Trophoblast cell (in vitro differentiated cells and primary cell): ENCODE data around the gene BSPRY.

Experiments
- DNase-seq, 2 donors: peaks; one replicate each; pipeline ENCODE4 v3.0.0-alpha.2; 2016
- H2AFZ ChIP-seq: 2 replicates; pipeline ENCODE4 v1.6.1; 2013; ENCODE audit warnings: low read length, moderate library complexity, mild to moderate bottlenecking; ENCODE audit not compliant: insufficient read depth, poor library complexity
- H2AK5ac ChIP-seq: 2 replicates; pipeline ENCODE4 v1.6.1; 2013; ENCODE audit warnings: mild to moderate bottlenecking, low read length
- H2BK120ac ChIP-seq: 2 replicates; pipeline ENCODE4 v1.6.1; 2013; ENCODE audit warnings: low read length, mild to moderate bottlenecking, moderate library complexity; ENCODE audit not compliant: insufficient read depth, poor library complexity
- H2BK12ac ChIP-seq: 2 replicates; pipeline ENCODE4 v1.6.1; 2013; ENCODE audit warnings: mild to moderate bottlenecking, low read length, moderate library complexity
- H2BK5ac ChIP-seq: 2 replicates; pipeline ENCODE4 v1.6.1; 2013; ENCODE audit warnings: low read length, low read depth, moderate library complexity, mild to moderate bottlenecking; ENCODE audit not compliant: poor library complexity
- H3K14ac ChIP-seq: 2 replicates; pipeline ENCODE4 v1.6.1; 2013; ENCODE audit warnings: mild to moderate bottlenecking, low read length
- H3K18ac ChIP-seq: 2 replicates; pipeline ENCODE4 v1.6.1; 2013; ENCODE audit warnings: mild to moderate bottlenecking, low read length
- H3K23ac ChIP-seq: 2 replicates; pipeline ENCODE4 v1.6.1; 2013; ENCODE audit warnings: low read length
- H3K27ac ChIP-seq: 2 replicates; pipeline ENCODE4 v1.5.1; 2013; ENCODE audit warnings: low read depth, mild to moderate bottlenecking, inconsistent platforms, low read length, moderate library complexity
- H3K27me3 ChIP-seq: 2 replicates; pipeline ENCODE4 v1.6.1; 2013; ENCODE audit warnings: inconsistent platforms, mild to moderate bottlenecking, low read length, moderate library complexity; ENCODE audit not compliant: insufficient read depth
- H3K36me3 ChIP-seq, 2 experiments: 1 replicate in 1 of 2; 2 replicates in 1 of 2; pipeline ENCODE4 v1.6.1; 2013; ENCODE audit warnings: low read length in 2 of 2, mild to moderate bottlenecking in 2 of 2, moderate library complexity in 1 of 2; ENCODE audit not compliant: insufficient read depth in 2 of 2, control insufficient read depth in 1 of 2
- H3K4ac ChIP-seq: 2 replicates; pipeline ENCODE4 v1.6.1; 2013; ENCODE audit warnings: low read depth, mild to moderate bottlenecking, low read length, moderate library complexity
- H3K4me1 ChIP-seq, 2 experiments: 1 replicate in 1 of 2; 2 replicates in 1 of 2; pipeline ENCODE4 v1.6.1; 2013; ENCODE audit warnings: low read length in 2 of 2, mild to moderate bottlenecking in 2 of 2, moderate library complexity in 1 of 2; ENCODE audit not compliant: insufficient read depth in 2 of 2, control insufficient read depth in 1 of 2
- H3K4me2 ChIP-seq: 2 replicates; pipeline ENCODE4 v1.6.1; 2013; ENCODE audit warnings: inconsistent platforms, mild to moderate bottlenecking, low read length, moderate library complexity
- H3K4me3 ChIP-seq: 2 replicates; pipeline ENCODE4 v1.5.1; 2013; ENCODE audit warnings: mild to moderate bottlenecking, low read depth, low read length, inconsistent platforms
- H3K79me1 ChIP-seq: one replicate; pipeline ENCODE4 v1.6.1; 2013; ENCODE audit warnings: low read length
- H3K79me2 ChIP-seq: 2 replicates; pipeline ENCODE4 v1.6.1; 2013; ENCODE audit warnings: low read length, mild to moderate bottlenecking; ENCODE audit not compliant: control insufficient read depth, insufficient read depth, poor library complexity
- H3K9ac ChIP-seq: 2 replicates; pipeline ENCODE4 v1.6.1; 2013; ENCODE audit warnings: mild to moderate bottlenecking, low read length
- H3K9me3 ChIP-seq: 2 replicates; pipeline ENCODE4 v1.6.1; 2013; ENCODE audit warnings: low read depth, mild to moderate bottlenecking, control low read depth, inconsistent platforms, low read length; ENCODE audit not compliant: insufficient read depth
- H4K12ac ChIP-seq: 2 replicates; pipeline ENCODE4 v1.6.1; 2013; ENCODE audit warnings: low read depth, mild to moderate bottlenecking, low read length, moderate library complexity
- H4K8ac ChIP-seq: 2 replicates; pipeline ENCODE4 v1.6.1; 2013; ENCODE audit warnings: low read depth, mild to moderate bottlenecking, low read length, moderate library complexity
- H4K91ac ChIP-seq: one replicate; pipeline ENCODE4 v1.6.1; 2013; ENCODE audit warnings: low read depth, mild to moderate bottlenecking, low read length, moderate library complexity
- WGBS: extraction: QIAGEN DNeasy Blood & Tissue Kit; methylation state at CpG from one replicate; pipeline ENCODE4 v1.1.7; 2013; ENCODE audit warnings: missing lambda C conversion rate; ENCODE audit not compliant: insufficient read length, insufficient coverage; ENCODE audit errors: extremely low coverage; 5-methylcytosine and 5-hydroxymethylcytosine counted together

Gene BSPRY

DNA sequence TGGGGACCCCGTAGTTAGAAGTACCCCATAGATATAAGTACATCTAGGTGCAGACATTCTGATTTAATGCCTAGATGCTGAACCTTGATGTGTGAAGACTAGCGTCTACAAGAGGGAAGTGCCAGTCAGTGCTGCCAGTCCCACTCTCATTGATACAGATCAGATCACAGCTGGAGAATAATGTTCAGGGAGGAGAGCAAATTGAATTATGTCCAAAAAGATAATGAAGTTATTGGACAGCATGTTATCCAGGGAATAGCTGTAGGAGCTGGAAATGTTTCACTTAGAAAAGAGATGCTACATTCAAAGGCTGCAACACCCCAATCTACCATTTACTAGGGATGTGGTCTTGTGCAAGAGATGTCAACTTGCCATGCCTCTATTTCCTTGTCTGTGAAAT is 30.3 kb upstream of the BSPRY start:
- no peaks in the 10 kb centered on the region for H3K9me3 ChIP-seq
- H2BK12ac ChIP-seq, result no peak overlapping the region
- H3K9ac ChIP-seq, result no peak overlapping the region
- H3K27me3 ChIP-seq, result no peaks in the 10 kb centered on the region
- H2BK120ac ChIP-seq, result no peak overlapping the region
- H3K14ac ChIP-seq, result no peak overlapping the region
- H3K4ac ChIP-seq, result no peak overlapping the region
- no peaks in the 10 kb centered on the region for H3K36me3 ChIP-seq
- no peak overlapping the region for H4K12ac ChIP-seq
- H3K79me2 ChIP-seq, result no peaks in the 10 kb centered on the region
- no peak overlapping the region for H2AFZ ChIP-seq
- WGBS, result no CpG with 5 or more reads among the region's 2 CpGs
- no peak overlapping the region for H3K23ac ChIP-seq
- no peak overlapping the region for H2AK5ac ChIP-seq
- H3K4me2 ChIP-seq, result no peak overlapping the region
- no peak for DNase-seq
- no peaks in the 10 kb centered on the region for H3K79me1 ChIP-seq
- H3K4me3 ChIP-seq, result no peak overlapping the region
- no peak overlapping the region for H4K91ac ChIP-seq
- no peak overlapping the region for H3K18ac ChIP-seq
- no peak overlapping the region for H4K8ac ChIP-seq
- H2BK5ac ChIP-seq, result no peak overlapping the region
- no peaks in the 10 kb centered on the region for H3K4me1 ChIP-seq
- H3K27ac ChIP-seq, result no peak overlapping the region

DNA sequence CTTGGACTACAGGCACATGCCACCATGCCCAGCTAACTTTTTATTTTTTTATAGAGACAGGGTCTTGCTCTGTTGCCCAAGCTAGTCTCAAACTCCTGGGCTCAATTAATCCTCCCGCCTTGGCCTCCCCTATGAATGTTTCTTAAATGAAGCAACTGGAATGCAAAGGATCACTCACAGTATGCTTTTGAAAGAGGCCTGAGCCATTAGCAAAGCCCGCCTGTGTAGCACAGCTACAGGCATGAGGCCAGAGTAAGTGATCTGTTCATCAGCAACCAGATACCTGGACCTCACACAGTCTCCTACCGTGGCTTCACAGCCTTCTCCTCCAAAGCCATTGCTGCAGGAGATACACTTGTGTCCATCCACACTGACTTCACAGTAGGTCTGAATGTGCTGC is 29.3 kb upstream of the BSPRY start:
- H2AK5ac ChIP-seq, result no peak overlapping the region
- no peak overlapping the region for H4K8ac ChIP-seq
- no peaks in the 10 kb centered on the region for H3K79me2 ChIP-seq
- H4K91ac ChIP-seq, result no peak overlapping the region
- no peak overlapping the region for H3K14ac ChIP-seq
- no peak overlapping the region for H3K4me2 ChIP-seq
- no peak overlapping the region for H2BK12ac ChIP-seq
- H3K4me3 ChIP-seq, result no peak overlapping the region
- no peak overlapping the region for H4K12ac ChIP-seq
- no peak overlapping the region for H2BK5ac ChIP-seq
- no peak overlapping the region for H2AFZ ChIP-seq
- H2BK120ac ChIP-seq, result no peak overlapping the region
- no peaks in the 10 kb centered on the region for H3K36me3 ChIP-seq
- no peak overlapping the region for H3K27ac ChIP-seq
- no peak overlapping the region for H3K18ac ChIP-seq
- H3K9me3 ChIP-seq, result no peaks in the 10 kb centered on the region
- no peaks in the 10 kb centered on the region for H3K27me3 ChIP-seq
- DNase-seq, result peak; percentile 63 to 75
- H3K4ac ChIP-seq, result no peak overlapping the region
- H3K4me1 ChIP-seq, result no peaks in the 10 kb centered on the region
- no peaks in the 10 kb centered on the region for H3K79me1 ChIP-seq
- no peak overlapping the region for H3K9ac ChIP-seq
- H3K23ac ChIP-seq, result no peak overlapping the region
- no CpG with 5 or more reads among the region's 3 CpGs for WGBS

DNA sequence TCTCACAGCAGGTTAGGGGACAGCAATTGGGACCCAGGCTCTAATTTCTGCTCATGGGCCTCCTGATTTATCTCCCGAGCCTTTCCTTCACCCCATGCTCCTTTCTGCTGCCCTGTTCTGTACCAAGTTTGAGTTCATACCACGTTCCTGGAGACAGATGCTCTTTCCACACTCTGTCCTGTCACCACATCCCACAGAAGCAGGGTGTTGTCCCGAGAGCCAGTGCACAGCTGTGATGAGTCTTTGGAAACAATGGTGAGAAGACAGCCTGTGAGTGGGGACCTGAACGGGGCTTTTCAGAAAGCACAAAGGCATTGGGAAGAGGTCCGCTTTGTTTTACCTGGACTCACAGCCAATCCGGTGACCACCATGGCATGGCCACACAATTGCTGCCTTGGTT is 26.7 kb upstream of the BSPRY start:
- WGBS, result no CpG with 5 or more reads among the region's 6 CpGs
- Histone ChIP-seq H4K8ac (no peak overlapping the region), H3K79me2 (no peaks in the 10 kb centered on the region), H4K12ac (no peak overlapping the region), H3K79me1 (no peaks in the 10 kb centered on the region), H2BK12ac (no peak overlapping the region), H3K4me3 (no peak overlapping the region), H3K9me3 (no peaks in the 10 kb centered on the region), H3K18ac (no peak overlapping the region), H3K9ac (no peak overlapping the region), H3K27me3 (no peaks in the 10 kb centered on the region), H3K4me1 (no peaks in the 10 kb centered on the region), H2BK120ac (no peak overlapping the region), H2AFZ (no peak overlapping the region), H3K4ac (no peak overlapping the region), H3K23ac (no peak overlapping the region), H3K27ac (no peak overlapping the region), H4K91ac (no peak overlapping the region), H3K14ac (no peak overlapping the region), H2AK5ac (no peak overlapping the region), H2BK5ac (no peak overlapping the region), H3K36me3 (no peaks in the 10 kb centered on the region), H3K4me2 (no peak overlapping the region)
- DNase-seq, result no peak

DNA sequence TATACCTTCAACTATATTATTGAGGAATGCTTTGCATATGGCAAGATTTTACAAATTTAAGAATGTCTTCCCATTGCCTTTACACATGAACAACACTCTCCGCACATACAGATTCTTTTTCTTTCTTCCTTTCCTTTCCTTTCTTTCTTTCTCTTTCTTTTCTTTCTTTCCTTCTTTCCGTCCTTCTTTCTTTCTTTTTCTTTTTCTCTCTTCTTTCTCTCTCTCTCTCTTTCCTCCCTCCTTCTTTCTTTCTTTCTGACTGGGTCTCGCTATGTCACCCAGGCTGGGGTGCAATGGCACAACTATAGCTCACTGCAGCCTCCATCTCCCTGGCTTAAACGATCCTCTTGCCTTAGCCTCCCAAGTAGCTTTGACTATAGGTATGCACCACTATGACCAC is 23.1 kb upstream of the BSPRY start:
- Histone ChIP-seq H2AK5ac (no peak overlapping the region), H4K8ac (no peak overlapping the region), H4K91ac (no peak overlapping the region), H3K4me2 (no peak overlapping the region), H3K9ac (no peak overlapping the region), H3K27ac (no peak overlapping the region), H3K4me3 (no peak overlapping the region), H3K4me1 (no peaks in the 10 kb centered on the region), H2AFZ (no peak overlapping the region), H3K23ac (no peak overlapping the region), H3K14ac (no peak overlapping the region), H3K4ac (no peak overlapping the region), H4K12ac (no peak overlapping the region), H2BK12ac (no peak overlapping the region), H2BK5ac (no peak overlapping the region), H3K79me1 (no peaks in the 10 kb centered on the region), H3K27me3 (no peaks in the 10 kb centered on the region), H3K36me3 (no peaks in the 10 kb centered on the region), H3K9me3 (no peaks in the 10 kb centered on the region), H3K79me2 (no peaks in the 10 kb centered on the region), H3K18ac (no peak overlapping the region), H2BK120ac (no peak overlapping the region)
- no CpG with 5 or more reads among the region's 4 CpGs for WGBS
- no peak for DNase-seq
